DND-41 (cell line): ENCODE measurements around the gene TECRL.

Source experiments
- EZH2 ChIP-seq: IDR thresholded peaks from 3 replicates; pipeline ENCODE4 v1.6.1; 2012; ENCODE audit warnings: borderline replicate concordance, low read depth, mild to moderate bottlenecking, moderate library complexity, low read length, inconsistent platforms; ENCODE audit not compliant: severe bottlenecking
- TF ChIP-seq, protein P1 (sequence below): IDR thresholded peaks from 2 replicates; pipeline ENCODE4 v1.5.1; 2012; ENCODE audit warnings: borderline replicate concordance, low read length, moderate library complexity, mild to moderate bottlenecking; ENCODE audit not compliant: poor library complexity, severe bottlenecking; ENCODE audit errors: extremely low read depth

DNA sequence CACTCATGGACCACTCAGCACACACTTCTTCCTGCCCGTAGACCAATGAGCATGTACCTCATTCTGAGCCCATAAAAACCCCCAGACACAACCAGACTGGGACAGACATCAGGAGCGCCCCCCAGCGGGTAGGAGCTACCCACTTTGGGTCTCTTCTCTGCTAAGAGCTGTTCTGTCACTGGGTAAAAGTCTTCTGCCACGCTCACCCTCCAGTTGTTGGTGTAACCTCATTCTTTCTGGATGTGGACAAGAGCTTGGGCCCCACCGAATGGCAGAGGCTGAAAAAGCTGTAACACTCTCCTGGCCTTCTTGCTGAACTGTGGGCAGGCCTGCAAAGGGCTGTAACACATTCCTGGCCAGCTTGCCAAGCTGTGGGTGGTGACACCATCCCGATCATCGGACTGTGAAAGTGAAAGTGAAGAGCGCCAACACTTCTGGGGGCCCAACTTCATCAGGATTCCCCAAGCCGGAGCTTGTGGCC, 137.6 kb downstream of the TECRL start:
- TF ChIP-seq EZH2: no peak
- TF ChIP-seq, protein P1, sequence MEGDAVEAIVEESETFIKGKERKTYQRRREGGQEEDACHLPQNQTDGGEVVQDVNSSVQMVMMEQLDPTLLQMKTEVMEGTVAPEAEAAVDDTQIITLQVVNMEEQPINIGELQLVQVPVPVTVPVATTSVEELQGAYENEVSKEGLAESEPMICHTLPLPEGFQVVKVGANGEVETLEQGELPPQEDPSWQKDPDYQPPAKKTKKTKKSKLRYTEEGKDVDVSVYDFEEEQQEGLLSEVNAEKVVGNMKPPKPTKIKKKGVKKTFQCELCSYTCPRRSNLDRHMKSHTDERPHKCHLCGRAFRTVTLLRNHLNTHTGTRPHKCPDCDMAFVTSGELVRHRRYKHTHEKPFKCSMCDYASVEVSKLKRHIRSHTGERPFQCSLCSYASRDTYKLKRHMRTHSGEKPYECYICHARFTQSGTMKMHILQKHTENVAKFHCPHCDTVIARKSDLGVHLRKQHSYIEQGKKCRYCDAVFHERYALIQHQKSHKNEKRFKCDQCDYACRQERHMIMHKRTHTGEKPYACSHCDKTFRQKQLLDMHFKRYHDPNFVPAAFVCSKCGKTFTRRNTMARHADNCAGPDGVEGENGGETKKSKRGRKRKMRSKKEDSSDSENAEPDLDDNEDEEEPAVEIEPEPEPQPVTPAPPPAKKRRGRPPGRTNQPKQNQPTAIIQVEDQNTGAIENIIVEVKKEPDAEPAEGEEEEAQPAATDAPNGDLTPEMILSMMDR: no peak
